ENCODE data around the gene GULP1.
"Not testable (repeated sequence)": the region's sequence is repeated elsewhere in the genome, so short reads cannot be mapped to it uniquely, and the experiment has no call there.

GULP1 gene, protein sequence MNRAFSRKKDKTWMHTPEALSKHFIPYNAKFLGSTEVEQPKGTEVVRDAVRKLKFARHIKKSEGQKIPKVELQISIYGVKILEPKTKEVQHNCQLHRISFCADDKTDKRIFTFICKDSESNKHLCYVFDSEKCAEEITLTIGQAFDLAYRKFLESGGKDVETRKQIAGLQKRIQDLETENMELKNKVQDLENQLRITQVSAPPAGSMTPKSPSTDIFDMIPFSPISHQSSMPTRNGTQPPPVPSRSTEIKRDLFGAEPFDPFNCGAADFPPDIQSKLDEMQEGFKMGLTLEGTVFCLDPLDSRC

DNA sequence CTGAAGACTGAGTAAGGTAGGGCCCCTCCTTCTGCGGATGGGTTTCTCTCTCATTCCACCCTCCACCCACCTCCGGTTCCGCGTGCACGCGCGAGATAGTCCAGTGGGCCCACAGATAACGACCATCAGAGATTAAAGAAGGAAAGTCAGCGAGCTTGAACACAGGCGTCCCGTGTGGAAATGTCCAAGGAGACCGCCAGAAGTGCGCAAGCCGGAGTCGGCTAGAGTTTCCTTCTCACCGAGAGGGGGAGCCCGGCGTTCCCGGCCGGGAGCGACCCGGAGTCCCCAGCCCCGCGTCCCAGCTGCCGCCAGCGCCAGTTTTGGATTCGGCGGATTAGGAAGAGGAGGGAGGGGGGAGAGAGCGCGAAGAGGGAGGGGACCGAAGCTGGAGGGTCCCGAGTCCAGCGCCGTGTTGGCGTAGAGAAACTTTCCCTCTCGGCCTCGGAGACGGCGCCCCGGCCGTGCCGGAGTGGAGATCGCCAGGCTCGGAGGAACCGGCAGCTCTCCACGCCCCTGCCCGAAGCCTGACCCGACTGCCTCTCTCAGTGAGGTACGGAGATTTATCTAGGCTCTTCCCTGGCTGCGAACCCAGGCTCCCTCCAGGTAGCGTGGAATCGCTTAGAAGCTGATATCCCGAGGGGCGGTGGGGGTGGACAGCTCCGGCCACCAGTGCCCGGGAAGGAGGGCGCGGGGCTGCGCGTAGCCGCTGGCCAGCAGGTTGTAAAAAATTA lies at the start of gene GULP1:
TSS of gene GULP1 (plus strand) at position 258 of the 731 bp plus-strand sequence. CDS start 185,829 bp downstream, outside the sequence.
- no peak for DNase-seq

DNA sequence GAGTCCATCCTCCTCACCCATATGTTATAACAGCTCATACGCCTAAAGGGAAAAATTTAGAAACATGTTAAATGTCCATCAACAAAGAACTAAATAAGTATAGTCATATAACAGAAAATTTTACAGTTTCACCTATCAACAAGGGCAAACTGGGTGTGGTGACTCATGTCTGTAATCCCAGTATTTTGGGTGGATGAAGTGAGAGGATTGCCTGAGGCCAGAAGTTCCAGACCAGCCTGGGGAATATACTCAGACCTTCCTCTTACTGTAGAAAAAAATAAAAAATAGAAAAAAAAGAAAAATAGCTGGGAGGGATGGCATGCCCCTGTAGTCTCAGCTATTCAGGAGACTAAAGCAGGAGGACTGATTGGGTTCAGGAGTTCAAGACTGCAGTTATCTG lies 48.3 kb upstream of the GULP1 start:
- DNase-seq = no peak

DNA sequence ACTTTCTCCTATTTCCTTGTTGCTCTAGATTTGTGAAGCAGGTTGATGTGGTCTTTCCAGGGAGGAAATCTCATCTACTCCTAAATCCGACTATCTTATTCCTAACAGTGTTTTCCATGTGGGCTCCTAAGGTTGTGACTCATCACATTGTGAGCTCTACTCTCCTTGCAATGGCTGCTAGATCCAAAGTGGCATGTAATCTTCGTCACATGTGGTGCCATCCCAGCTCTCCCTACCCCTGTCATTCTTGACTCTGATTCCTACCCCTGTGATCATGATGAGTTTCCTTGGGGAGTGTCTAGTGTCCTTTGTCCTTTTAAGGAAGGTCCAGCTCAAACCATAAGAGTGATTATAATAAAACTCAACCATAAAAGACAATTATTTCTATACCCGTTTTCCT lies 47.3 kb upstream of the GULP1 start:
- no peak for DNase-seq

DNA sequence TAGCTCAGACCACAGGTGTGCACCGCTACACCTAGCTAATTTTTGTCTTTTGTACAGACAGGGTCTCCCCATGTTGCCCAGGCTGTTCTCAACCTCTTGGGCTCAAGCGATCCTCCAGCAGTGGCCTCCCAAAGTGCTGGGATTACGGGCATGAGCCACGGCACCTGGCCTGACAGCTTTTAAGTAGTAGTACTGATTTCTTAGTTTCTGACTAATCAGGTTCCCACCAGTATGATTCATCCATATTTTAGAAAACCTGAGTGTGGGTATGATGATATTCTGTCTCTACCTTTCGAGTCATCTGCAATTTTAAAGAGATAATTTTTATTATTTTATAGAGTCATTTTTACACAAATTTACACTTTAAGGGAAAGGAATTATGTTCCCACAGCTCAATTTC lies 46.4 kb upstream of the GULP1 start:
- DNase-seq = no peak

DNA sequence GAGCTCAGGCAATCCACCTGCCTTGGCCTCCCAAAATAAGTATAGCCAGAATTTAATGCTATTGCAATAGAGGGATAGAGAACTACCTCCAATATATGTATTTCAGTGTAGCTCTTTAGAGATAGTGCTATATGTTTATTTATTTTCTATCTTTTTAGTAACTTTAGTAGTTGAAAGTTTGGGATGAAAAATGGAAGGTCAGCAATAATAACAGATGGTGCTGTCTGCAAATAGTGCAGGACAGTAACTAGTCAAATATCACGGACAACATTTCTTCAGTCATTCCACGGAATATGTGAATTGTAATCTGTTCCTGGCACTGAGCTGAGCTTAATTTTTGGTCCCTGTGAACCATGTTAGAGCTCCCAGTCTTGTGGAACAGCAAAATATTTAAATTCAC lies 43.2 kb upstream of the GULP1 start:
- DNase-seq = no peak

DNA sequence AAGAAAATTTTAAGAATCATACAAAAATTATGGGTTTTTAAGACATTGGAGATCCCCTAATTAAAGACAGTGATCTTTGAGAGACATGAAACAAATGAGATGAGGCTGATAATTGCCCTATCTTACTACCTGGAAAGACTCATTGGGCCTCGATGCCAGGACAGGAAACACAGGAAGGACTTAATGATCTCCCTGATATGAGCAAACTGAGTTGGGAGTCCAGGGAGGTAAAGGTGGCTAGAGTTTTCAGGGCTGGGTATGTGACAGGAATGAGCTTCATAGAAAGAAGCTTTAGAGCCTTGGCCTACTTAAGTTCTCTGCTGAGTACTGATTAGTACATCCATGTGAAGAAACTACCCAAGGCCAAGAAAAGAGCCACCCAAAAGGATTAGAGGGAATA lies 40.6 kb upstream of the GULP1 start:
- no peak for DNase-seq

DNA sequence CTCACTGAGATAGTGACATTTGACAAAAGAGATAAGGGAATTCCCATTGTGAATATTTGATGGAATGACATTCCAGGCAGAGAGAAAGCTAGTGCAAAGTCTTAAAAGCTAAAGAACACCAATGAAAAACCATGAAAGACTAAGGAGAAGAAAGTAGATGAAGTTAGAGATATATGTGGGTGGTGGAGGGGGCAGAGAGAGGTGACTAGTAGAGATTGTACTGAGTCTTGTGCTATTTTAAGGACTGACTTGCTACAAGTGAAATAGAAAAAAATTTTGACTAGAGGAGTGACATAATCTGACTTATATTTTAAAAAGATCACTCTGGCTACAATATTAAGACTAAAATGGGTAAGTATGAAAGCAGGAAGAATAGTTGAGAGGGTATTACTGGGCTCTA lies 35.3 kb upstream of the GULP1 start:
- DNase-seq = no peak

DNA sequence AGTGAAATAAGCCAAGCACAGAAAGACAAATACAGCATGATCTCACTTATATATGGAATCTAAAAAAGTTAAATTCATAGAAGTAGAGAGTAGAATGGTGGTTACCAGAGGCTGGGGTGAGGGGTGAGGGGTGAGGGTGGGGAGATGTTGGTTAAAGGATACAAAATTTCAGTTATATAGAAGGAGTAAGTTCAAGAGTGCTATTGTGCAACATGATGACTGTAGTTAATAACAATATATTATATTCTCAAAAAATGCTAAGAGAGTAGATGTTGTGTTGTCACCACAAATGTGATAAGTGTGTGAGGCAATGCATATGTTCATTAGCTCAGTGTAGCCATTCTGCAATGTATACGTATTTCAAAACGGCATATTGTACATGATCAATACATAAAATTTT lies 26.4 kb upstream of the GULP1 start:
- no peak for DNase-seq

DNA sequence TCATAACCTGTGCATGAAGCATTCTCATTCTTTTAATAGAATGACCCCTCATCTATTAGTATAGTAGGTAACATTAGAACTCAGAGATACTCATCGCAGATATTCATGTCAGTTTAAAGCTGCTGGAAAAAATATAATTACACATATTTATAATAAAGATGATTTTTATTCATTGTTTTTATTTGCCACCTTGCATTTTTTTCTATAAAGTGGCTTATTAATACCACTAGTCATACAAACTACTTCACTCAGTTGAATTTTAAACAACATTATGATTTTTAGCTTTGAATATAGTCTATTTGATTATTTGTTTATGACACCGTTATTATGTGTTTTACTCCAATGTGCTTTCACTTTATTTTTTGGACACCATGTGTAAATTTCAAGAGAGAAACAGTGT lies 23.9 kb upstream of the GULP1 start:
- DNase-seq = no peak

DNA sequence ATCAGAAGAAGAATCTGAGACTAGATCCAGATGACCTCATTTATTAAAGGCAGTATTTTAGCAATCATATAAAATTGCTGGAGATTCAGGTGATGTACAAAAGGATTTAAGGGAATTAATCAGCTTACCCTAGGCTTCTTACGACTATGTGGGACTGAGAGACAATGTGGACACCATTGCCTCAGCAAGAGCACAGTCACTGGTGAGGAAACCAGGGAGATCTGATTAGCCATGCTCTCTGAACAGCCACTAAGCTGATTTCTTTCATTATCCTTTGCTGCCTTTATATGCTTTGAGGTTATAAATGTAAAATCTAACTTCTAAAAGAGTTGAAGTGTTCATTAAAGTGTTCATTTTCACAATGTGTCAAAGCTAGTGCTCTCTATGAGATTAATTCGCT lies 22.7 kb upstream of the GULP1 start:
- no peak for DNase-seq

DNA sequence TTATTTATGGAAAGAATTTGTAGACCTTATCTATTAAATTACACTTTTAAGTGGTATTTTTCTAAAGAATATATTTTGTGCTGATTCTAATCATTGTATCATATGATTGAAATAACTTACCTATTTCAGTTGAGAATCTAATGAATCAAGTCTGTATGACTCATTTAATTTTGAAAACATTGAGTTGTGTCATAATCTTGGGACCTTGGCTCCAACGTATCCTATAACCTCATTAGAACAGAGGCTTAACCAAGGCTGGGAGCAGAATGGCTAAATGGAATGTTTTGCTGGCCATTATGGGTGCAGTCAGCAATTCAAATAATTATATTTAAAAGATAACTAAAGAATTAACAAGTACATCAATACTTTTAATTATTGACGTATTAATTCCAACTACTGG lies 19.6 kb upstream of the GULP1 start:
- DNase-seq = no peak

DNA sequence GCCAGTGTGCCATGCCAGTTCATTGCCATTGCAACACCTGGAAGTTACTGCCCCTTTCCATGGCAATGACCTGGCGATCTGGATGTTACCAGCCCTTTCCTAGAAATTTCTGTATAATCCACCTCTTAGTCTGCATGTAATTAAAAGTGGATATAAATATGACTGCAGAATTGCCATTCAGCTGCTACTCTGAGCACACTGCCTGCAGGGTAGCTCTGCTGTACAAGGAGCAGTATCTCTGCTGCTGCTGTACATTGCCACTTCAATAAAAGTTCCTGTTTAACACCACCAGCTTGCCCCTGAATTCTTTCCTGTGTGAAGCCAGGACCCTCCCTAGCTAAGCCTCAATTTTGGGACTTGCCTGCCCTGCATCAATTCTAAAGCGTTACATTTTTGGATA lies 17.4 kb upstream of the GULP1 start:
- DNase-seq = no peak

DNA sequence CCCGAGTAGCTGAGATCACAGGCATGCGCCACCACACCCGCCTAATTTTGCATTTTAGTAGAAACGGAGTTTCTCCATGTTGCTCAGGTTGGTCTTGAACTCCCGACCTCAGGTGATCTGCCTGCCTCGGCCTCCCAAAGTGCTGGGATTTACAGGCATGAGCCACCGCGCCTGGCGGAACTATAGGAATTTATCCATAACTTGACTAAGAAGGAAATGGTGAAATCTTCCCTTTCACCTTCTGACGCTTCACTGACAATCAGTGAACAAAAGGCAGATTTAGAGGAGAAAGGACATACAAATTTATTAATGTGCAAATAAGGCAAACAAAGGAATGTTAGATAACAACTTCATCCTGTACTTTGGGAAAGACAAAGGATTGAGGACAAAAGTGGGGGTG lies 15.4 kb upstream of the GULP1 start:
- DNase-seq = no peak

DNA sequence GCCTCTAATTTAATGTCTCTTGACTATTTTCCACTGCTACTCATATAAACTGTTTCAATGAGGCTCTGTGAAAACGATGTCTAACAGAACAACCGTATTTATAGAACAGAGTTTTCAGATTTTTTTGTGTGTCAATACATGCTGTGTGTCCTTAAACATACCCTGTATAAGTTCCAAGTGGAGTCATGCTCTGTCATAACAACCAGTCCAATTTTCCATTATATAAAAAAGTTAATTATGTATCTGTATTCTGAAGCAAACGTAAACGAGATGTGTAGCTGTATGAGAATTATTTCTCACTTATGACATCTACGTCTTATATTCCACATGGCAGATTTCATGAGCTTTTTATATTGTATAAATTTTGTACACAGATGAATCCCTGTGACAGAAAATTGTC lies 13.9 kb upstream of the GULP1 start:
- DNase-seq = no peak

DNA sequence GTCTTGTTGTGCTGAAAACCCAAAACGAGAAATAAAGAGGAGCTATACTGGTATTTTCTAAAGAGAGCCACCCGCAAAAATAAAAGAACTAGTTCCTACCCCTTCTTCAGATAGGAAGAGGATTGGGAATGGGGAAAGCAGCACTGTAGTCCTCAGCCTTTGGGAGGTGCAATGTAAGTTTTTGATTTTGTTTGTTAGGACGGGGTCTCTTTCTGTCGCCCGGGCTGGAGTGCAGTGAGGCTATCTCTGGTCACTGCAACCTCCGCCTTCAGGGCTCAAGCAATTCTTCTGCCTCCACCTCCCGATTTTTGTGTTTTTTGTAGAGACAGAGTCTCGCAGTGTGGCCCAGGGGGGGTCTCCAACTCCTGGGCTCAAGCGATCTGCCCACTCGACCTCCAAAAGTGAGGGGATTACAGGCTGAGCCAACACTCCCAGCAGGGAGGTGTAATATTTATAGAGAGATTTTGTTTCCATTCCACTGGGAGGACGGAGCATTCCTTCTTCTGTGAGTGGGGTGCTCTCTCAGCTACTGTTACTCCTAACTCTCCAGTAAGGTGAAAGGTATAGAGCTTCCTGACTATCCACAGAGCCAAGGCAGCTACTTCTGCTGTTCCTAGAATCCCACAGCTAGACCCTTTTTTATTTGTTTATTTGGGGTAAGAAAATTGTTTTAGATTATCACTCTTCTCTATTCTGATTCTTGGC lies 13.1 kb upstream of the GULP1 start:
- no peak for DNase-seq

DNA sequence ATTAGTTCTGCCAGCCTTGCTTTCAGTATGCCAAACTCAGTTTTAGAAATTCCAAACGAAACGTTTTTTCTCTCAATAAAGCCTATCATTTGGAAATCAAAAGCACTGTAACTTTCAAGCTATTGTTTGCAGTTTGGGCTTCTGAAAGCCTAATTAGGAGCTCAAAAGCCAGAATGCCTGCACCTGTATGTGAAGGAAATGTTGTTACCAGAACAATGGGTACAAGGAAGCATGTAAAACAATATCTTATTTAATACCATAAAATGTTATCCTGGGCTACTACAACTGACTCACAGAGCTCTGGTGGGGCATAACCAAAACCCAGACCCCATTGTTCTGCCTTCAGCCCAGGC lies 12.6 kb upstream of the GULP1 start:
- no peak for DNase-seq

DNA sequence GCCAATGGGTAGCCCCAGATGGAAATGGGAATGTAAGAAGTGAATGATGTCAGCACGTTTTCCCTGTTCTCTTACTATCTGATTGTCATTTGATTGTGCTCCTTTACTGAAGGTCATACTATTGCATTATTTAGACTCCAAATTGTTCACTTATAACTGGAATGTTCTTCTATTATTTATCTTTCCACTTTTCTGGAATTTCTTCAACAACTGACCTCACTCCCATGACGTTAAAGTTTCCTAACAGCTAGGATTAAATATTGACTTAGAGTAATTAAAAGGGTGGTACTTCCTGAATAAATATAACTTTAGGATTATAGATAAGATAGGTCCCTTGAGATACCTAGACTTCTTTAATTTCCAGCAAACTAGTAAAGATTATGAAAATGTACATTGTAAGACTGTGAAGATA lies 10.9 kb upstream of the GULP1 start:
- no peak for DNase-seq

DNA sequence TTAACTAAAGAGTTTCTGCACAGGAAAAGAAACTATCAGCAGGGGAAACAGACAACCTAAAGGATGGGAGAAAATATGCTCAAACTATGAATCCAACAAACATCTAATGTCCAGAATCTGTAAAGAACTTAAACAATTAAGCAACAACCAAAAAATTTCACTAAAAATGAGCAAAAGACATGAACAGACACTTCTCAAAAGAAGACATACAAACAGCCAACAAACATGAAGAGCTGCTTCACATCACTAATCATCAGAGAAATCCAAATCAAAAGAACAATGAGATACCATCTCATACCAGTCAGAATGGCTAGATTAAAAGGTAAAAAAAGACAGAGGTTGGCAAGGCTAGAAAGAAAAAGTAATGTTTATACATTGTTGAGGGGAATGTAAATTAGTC lies 8.8 kb upstream of the GULP1 start:
- DNase-seq = no peak

DNA sequence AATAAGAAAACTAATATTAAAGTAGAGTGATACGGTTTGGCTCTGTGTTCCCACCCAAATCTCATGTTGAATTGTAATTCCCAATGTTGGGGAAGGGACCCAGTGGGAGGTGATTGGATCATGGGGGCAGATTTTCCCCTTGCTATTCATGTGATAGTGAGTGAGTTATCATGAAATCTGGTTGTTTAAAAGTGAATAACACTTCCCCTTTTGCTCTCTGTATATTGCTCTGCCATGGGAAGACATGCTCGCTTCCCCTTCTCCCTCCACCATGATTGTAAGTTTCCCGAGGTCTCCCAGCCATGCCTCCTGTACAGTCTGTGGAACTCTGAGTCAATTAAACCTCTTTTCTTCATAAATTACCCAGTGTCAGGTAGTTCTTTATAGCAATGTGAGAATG lies 7.4 kb upstream of the GULP1 start:
- not testable (repeated sequence) for DNase-seq

DNA sequence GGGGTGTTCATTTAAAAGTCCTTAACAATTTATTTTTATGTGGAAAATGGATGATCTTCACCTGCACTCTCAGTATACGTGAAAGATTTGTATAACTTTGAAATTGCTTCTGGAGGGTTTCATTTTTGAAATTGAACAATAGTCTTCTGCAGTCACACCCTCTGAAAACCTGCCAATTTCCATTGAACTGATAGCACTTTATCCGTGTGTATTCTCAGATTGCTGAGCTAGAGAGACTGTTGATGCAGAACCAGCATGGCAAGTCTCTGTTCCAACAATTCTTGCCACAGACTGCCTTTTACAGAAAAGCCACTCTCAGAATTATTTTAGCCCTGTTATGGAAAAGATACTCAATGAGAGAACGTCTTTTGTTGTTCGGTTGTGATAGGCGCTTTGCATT lies 6.6 kb upstream of the GULP1 start:
- DNase-seq = no peak

DNA sequence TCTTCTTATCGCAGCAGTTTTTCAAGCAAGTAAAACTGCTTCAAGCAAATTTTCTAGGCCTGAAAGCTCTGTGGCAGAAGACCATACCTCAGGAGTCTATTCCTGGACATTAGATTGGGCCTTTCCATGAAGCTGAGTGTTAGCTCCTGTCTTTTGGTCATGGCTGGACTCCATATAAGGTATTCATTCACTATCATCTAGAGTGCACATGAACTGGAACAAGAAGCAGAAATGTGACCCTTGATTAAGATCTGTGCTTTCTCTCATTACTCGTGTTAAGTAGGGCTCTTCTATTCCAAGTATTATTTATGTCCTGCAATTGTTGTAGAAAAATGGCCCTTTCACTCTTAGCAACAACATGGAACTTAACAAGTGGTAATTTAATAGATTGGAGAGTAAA lies 5.9 kb upstream of the GULP1 start:
- no peak for DNase-seq

DNA sequence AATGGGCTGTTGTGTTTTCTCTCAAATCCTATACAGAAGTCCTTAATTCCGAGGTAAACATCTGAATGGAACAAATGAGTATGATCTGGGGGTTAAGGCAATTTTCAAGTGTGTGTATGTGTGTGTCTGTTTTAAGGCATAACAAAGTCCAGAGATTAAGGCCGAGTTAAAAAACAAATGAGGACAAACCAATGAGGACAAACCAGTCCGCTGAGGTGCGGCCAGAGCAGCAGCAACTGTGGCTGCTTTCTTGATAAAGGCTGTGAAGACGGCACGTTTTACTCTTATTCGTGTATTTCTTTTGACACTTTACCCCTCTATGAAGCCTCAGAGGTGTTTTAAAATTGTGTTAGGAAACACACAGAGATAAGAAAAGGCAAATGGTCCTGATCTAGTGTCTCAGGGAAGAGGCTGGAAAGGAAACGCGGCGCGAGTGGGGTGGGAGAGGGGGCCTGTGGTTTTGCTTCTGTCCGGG lies 495 bp upstream of the GULP1 start:
- no peak for DNase-seq

DNA sequence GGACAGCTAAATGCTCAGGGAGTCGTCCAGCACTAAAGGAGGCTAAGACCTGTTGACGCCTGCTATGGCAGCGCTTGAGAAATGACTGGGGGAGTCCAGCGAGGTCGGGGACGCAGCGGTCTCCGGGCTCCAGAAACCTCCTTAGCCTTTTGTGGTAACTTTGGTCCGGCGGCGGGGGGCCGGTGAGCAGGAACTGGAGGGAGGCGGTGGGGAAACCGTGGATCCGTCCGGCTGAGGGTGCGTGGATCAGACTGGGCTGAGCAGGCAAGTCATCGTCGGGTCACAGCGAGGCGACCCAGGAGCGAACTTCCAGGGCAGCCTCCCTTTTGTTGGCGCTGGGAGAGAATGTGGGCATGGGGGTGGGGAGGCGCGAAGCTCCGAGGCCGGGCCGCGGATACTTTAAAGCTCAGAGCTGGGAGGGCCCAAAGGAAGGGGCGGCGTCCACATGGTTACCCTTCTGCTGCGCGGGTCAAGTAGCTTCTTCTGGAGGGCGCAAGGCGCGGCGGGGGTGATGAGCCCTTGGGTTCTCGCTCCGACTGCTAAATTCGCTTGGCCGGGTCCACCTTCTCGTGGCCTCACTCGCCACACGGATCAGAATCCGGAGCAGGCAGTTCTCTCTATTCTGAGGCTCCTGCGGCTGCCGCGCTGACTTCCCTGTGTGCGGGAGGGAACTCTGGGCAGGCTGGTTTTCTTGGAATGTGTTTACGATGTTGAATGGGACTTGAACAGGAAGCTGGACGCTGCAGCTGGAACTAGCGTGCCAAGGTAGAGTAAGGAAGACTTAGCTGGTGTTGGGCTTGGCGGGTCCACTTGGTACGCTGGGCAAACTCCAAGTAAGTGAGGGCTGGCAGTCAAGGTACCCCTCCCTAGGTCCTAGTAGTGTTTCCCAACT lies 920 bp downstream of the GULP1 start:
- no peak for DNase-seq
